Activated T-cell treated with anti-CD3 and anti-CD28 coated beads, Interleukin-2, amount 50 U/mL, for 72 hours (primary cell): Measurements from ENCODE around the gene VSIG1. TPM values are rescaled to one million over a fixed set of nuclear protein-coding genes. Genes with fewer than 3 reads are reported as not detected.

Experiments used
- ATAC-seq, 2 donors: fragments of 150-1000 bp; cut with Tn5 transposase; replicated peaks in 1 of 2; 2 replicates each; pipeline ENCODE4 v1.10.0; 2021; ENCODE audit warnings: moderate library complexity in 2 of 2, mild to moderate bottlenecking in 1 of 2
- DNase-seq, 2 donors: peaks; one replicate each; pipeline ENCODE4 v3.0.0; 2021 to 2022; ENCODE audit warnings: mixed read lengths in 1 of 2
- H3K27ac Mint-ChIP-seq: one replicate; pipeline ENCODE4 v1.8.0; 2022; ENCODE audit warnings: mild to moderate bottlenecking, moderate library complexity, mixed read lengths
- H3K27me3 Mint-ChIP-seq: one replicate; pipeline ENCODE4 v1.8.0; 2022; ENCODE audit warnings: low read depth, mixed read lengths
- H3K36me3 Mint-ChIP-seq, 2 donors: one replicate each; pipeline ENCODE4 v1.8.0; 2022; ENCODE audit warnings: mixed read lengths in 2 of 2, mild to moderate bottlenecking in 1 of 2; ENCODE audit not compliant: insufficient read depth in 2 of 2
- H3K4me1 Mint-ChIP-seq: one replicate; pipeline ENCODE4 v1.8.0; 2022; ENCODE audit warnings: low read depth, mixed read lengths
- H3K4me3 Mint-ChIP-seq, 2 donors: one replicate each; pipeline ENCODE4 v1.8.0; 2022; ENCODE audit warnings: mild to moderate bottlenecking in 2 of 2, mixed read lengths in 2 of 2, moderate library complexity in 2 of 2
- H3K9me3 Mint-ChIP-seq, 2 donors: one replicate each; pipeline ENCODE4 v1.8.0; 2022; ENCODE audit warnings: mixed read lengths in 2 of 2
- total RNA-seq, 2 donors: library from RNA; stranded (reverse); gene quantifications; one replicate each; pipeline ENCODE4 v1.2.3, GENCODE V29; 2022

The VSIG1 gene
- total RNA-seq: under 1 TPM; 0.22 to 0.25 TPM

- DNase-seq: no peak
- ATAC-seq: no peak
- Mint-ChIP-seq H3K27ac (no peak within 1 kb of the TSS), H3K4me3 (no peak within 1 kb of the TSS), H3K4me1 (no peaks in the 10 kb centered on the region), H3K27me3 (peaks cover 36% of the 10 kb centered on the region), H3K36me3 (no peaks in the 10 kb centered on the region), H3K9me3 (no peaks in the 10 kb centered on the region)
Measured at GRCh38 chrX:108044554-108045256, at the start of gene VSIG1. VSIG1 (plus strand) TSS chrX:108045065; CDS start chrX:108045131, 66 bp downstream.

GRCh38 chrX:107996124-107996523 lies 48.7 kb upstream of the VSIG1 start:
- ATAC-seq: no peak
- no peaks in the 10 kb centered on the region for H3K4me1 Mint-ChIP-seq
- peaks cover 0 to 4% of the 10 kb centered on the region in 2 donors for H3K36me3 Mint-ChIP-seq
- H3K27me3 Mint-ChIP-seq: peaks cover 33% of the 10 kb centered on the region
- no peak for DNase-seq
- no peak overlapping the region for H3K4me3 Mint-ChIP-seq
- H3K9me3 Mint-ChIP-seq: peaks cover 3 to 8% of the 10 kb centered on the region in 2 donors
- H3K27ac Mint-ChIP-seq: no peak overlapping the region

- Mint-ChIP-seq H3K27me3 (peaks cover 33% of the 10 kb centered on the region), H3K9me3 (peaks cover 3 to 6% of the 10 kb centered on the region in 2 donors), H3K4me3 (no peak overlapping the region), H3K27ac (no peak overlapping the region), H3K36me3 (peaks cover 0 to 4% of the 10 kb centered on the region in 2 donors), H3K4me1 (no peaks in the 10 kb centered on the region)
- ATAC-seq (peak in 1 of 2 donors; percentile 24), DNase-seq (no peak)
Measured at GRCh38 chrX:108000751-108001150, 44.1 kb upstream of the VSIG1 start.

GRCh38 chrX:108001218-108001814 lies 43.5 kb upstream of the VSIG1 start:
- Mint-ChIP-seq H3K4me1 (no peaks in the 10 kb centered on the region), H3K4me3 (no peak overlapping the region), H3K27ac (no peak overlapping the region), H3K27me3 (peaks cover 32% of the 10 kb centered on the region), H3K36me3 (peaks cover 0 to 4% of the 10 kb centered on the region in 2 donors), H3K9me3 (peaks cover 3 to 6% of the 10 kb centered on the region in 2 donors)
- peak; percentile 74 to 81 for ATAC-seq
- peak in 1 of 2 donors; percentile 6 for DNase-seq

GRCh38 chrX:108018656-108019381 lies 26.0 kb upstream of the VSIG1 start:
- DNase-seq (peak; percentile 16 to 28), ATAC-seq (peak; percentile 80 to 82)
- H3K9me3 Mint-ChIP-seq: peaks cover 0 to 2% of the 10 kb centered on the region in 2 donors
- peak overlapping the region; percentile 35 to 83 for H3K4me3 Mint-ChIP-seq
- peaks cover 36% of the 10 kb centered on the region for H3K4me1 Mint-ChIP-seq
- peaks cover 0 to 4% of the 10 kb centered on the region in 2 donors for H3K36me3 Mint-ChIP-seq
- no peaks in the 10 kb centered on the region for H3K27me3 Mint-ChIP-seq
- H3K27ac Mint-ChIP-seq: no peak overlapping the region

GRCh38 chrX:108019382-108019875 lies 25.4 kb upstream of the VSIG1 start:
- Mint-ChIP-seq H3K27ac (no peak overlapping the region), H3K4me1 (peaks cover 42% of the 10 kb centered on the region), H3K36me3 (no peaks in the 10 kb centered on the region), H3K4me3 (peak overlapping the region; percentile 35 to 83), H3K9me3 (no peaks in the 10 kb centered on the region), H3K27me3 (peaks cover 4% of the 10 kb centered on the region)
- DNase-seq (no peak), ATAC-seq (peak; percentile 24 to 28)

GRCh38 chrX:108020631-108021030 lies 24.2 kb upstream of the VSIG1 start:
- Mint-ChIP-seq H3K4me1 (peaks cover 49% of the 10 kb centered on the region), H3K36me3 (no peaks in the 10 kb centered on the region), H3K9me3 (no peaks in the 10 kb centered on the region), H3K4me3 (peak overlapping the region; percentile 29 to 83), H3K27me3 (peaks cover 11% of the 10 kb centered on the region), H3K27ac (peak overlapping the region; percentile 28)
- peak in 1 of 2 donors; percentile 36 for ATAC-seq
- peak in 1 of 2 donors; percentile 3 for DNase-seq

- Mint-ChIP-seq H3K9me3 (no peaks in the 10 kb centered on the region), H3K27ac (peak overlapping the region; percentile 27), H3K4me1 (peaks cover 54% of the 10 kb centered on the region), H3K27me3 (peaks cover 16% of the 10 kb centered on the region), H3K36me3 (no peaks in the 10 kb centered on the region), H3K4me3 (peak overlapping the region in 1 of 2 donors; percentile 36)
- peak; percentile 68 to 75 for ATAC-seq
- DNase-seq: peak; percentile 18 to 20
Measured at GRCh38 chrX:108022491-108023089, 22.3 kb upstream of the VSIG1 start.

GRCh38 chrX:108025376-108025775 lies 19.5 kb upstream of the VSIG1 start:
- H3K4me1 Mint-ChIP-seq: peaks cover 45% of the 10 kb centered on the region

GRCh38 chrX:108025954-108026600 lies 18.8 kb upstream of the VSIG1 start:
- DNase-seq (no peak), ATAC-seq (peak in 1 of 2 donors; percentile 53)
- no peaks in the 10 kb centered on the region for H3K9me3 Mint-ChIP-seq
- peaks cover 33% of the 10 kb centered on the region for H3K27me3 Mint-ChIP-seq
- H3K27ac Mint-ChIP-seq: no peak overlapping the region
- H3K4me3 Mint-ChIP-seq: peak overlapping the region; percentile 30 to 75
- no peaks in the 10 kb centered on the region for H3K36me3 Mint-ChIP-seq
- peaks cover 45% of the 10 kb centered on the region for H3K4me1 Mint-ChIP-seq

More at GRCh38 chrX:108025376-108025775, 19.5 kb upstream of the VSIG1 start:
- Mint-ChIP-seq H3K9me3 (no peaks in the 10 kb centered on the region), H3K4me3 (no peak overlapping the region), H3K27me3 (peaks cover 33% of the 10 kb centered on the region), H3K27ac (no peak overlapping the region), H3K36me3 (no peaks in the 10 kb centered on the region)
- DNase-seq (no peak), ATAC-seq (no peak)

- peaks cover 41% of the 10 kb centered on the region for H3K27me3 Mint-ChIP-seq
- no peaks in the 10 kb centered on the region for H3K36me3 Mint-ChIP-seq
- no peak for DNase-seq
- no peak for ATAC-seq
- H3K4me1 Mint-ChIP-seq: peaks cover 34% of the 10 kb centered on the region
- H3K9me3 Mint-ChIP-seq: no peaks in the 10 kb centered on the region
- H3K4me3 Mint-ChIP-seq: peak overlapping the region in 1 of 2 donors; percentile 2
- no peak overlapping the region for H3K27ac Mint-ChIP-seq
Measured at GRCh38 chrX:108028854-108029253, 16.0 kb upstream of the VSIG1 start.
